HCEC 1CT (cell line): ENCODE data around the gene CYP2W1.
"Not testable (repeated sequence)": the region's sequence is repeated elsewhere in the genome, so short reads cannot be mapped to it uniquely, and the experiment has no call there.

Source experiments
- DNase-seq: peaks from one replicate; pipeline ENCODE4 v3.0.0-alpha.2; 2017

The CYP2W1 gene

DNA sequence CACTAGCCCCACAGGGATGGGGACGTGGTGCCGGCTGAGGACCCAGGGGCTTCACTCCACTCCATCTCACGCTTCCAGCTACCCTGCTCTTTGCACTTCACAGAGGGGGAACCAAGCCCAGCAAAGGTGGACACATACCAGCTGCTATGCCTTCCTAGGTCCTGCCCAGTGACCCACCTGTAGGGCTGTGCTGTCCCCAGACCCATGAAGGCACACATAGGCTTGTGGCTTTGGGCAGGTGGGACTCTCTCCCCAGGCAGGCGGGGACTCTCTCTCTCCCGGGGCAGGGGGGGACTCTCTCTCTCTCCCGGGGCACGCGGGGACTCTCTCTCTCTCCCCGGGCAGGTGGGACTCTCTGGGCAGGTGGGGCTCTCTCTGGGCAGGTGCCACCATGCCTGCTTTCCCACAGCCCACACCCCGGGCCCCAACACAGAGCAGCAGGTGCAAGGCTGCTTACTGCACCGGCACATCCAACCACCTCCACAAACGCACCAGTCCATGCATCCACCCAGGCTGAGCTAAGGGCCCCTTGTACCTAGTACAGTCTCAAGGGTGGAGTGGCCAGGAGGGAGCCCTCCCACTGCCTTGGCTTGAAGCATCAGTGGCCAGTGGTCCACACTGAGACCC, 47.6 kb downstream of the CYP2W1 start:
- no peak for DNase-seq

GRCh38 chr7:1031716-1032455, 48.9 kb downstream of the CYP2W1 start:
- no peak for DNase-seq

DNA sequence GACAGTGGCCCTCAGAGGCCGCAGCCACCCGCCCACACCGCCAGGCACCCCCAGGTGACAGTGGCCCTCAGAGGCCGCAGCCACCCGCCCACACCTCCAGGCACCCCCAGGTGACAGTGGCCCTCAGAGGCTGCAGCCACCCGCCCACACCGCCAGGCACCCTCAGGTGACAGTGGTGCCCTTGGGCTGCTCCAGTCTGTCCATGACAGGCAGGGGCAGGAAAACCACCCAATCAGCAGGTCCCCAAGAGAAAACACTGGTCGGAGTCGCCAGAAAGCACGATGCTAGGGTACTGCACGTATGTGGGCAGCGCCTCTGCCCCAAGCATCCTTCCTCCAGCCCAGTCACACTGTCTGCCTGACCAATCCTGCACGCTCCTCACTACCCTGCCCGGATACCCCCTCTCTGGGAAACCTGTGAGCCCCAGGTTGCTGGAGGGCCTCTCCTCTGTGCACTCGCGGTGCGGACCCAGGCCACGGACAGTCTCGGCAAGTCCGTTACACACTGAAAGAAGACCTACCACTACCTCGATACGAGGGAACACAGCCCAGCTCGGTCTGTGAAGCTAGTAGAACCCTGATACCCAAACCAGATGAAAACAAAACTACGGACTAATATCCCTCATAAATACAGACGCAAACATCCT, 49.7 kb downstream of the CYP2W1 start:
- no peak for DNase-seq

DNA sequence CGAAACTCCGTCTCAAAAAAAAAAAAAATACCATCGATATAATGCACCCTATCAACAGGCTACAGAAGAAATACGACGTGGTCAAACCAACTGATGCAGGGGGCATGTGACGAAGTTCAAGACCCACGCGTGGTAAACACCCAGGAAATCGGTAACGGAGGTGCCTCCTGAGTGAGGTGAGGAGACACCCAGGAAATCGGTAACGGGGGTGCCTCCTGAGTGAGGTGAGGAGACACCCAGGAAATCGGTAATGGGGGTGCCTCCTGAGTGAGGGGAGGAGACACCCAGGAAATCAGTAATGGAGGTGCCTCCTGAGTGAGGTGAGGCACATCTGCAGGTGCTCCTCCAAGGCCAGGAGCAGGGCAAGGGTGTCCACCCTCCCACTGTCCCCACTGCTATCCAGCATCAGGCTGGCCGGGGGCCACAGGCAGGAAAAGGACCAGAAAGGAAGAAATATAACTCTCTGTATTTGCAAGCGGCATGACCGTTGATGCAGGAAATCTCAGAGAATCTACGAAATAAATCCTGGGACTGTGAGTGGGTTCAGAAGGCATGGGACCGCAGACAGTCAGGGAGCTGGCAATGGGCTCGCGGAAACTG, 50.7 kb downstream of the CYP2W1 start:
- no peak for DNase-seq

DNA sequence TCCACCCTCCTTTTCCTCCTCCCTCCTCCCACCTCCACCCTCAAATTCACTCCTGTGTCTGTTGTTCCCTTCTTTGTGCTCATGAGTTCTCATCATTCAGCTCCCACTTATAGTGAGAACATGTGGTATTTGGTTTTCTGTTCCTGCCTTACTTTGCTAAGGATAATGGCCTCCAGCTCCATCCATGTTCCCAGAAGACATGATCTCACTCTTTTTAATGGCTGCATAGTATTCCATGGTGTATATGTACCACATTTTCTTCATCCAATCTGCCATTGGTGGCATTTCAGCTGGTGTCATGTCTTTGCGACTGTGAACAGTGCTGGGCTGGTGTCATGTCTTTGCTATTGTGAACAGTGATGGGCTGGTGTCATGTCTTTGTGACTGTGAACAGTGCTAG, 51.8 kb downstream of the CYP2W1 start:
- DNase-seq, result not testable (repeated sequence)

GRCh38 chr7:1036164-1036928, 53.4 kb downstream of the CYP2W1 start:
- not testable (repeated sequence) for DNase-seq
